GM12872 (cell line): ENCODE measurements around the gene NAV3.

Experiments used
- TF ChIP-seq, protein P1 (sequence below): IDR thresholded peaks from 3 replicates; pipeline ENCODE4 v1.5.1; 2011; ENCODE audit warnings: low read depth, mild to moderate bottlenecking, low read length, moderate library complexity; ENCODE audit not compliant: insufficient read depth

NAV3 gene

DNA sequence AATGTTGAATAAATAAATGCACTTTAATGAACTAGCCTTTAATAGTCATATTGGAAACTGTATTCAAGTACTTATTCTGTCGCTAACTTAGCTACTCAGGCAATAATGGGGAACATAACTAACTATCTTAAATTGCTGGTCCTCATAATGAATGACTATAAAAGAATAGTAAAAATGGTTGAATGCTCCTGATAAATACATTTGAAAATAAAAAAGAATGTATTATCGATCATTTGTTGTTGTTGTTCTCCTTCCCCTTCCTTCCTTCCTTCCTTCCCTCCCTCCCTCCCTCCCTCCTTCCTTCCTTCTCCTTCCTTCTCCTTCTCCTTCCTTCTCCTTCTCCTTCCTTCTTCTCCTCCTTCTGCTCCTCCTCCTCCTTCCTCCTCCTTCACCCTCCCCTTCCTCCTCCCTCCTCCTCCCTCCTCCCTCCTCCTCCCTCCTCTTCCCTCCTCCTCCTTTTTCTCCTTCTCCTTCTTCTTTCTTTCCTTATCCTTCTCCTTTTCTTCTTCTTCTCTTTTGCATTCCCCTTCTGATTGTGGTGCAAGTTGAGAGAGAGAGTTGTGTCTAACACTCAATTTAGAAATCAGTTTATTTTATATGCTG, 133.0 kb downstream of the NAV3 start:
- TF ChIP-seq, protein P1, sequence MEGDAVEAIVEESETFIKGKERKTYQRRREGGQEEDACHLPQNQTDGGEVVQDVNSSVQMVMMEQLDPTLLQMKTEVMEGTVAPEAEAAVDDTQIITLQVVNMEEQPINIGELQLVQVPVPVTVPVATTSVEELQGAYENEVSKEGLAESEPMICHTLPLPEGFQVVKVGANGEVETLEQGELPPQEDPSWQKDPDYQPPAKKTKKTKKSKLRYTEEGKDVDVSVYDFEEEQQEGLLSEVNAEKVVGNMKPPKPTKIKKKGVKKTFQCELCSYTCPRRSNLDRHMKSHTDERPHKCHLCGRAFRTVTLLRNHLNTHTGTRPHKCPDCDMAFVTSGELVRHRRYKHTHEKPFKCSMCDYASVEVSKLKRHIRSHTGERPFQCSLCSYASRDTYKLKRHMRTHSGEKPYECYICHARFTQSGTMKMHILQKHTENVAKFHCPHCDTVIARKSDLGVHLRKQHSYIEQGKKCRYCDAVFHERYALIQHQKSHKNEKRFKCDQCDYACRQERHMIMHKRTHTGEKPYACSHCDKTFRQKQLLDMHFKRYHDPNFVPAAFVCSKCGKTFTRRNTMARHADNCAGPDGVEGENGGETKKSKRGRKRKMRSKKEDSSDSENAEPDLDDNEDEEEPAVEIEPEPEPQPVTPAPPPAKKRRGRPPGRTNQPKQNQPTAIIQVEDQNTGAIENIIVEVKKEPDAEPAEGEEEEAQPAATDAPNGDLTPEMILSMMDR, result no peak

DNA sequence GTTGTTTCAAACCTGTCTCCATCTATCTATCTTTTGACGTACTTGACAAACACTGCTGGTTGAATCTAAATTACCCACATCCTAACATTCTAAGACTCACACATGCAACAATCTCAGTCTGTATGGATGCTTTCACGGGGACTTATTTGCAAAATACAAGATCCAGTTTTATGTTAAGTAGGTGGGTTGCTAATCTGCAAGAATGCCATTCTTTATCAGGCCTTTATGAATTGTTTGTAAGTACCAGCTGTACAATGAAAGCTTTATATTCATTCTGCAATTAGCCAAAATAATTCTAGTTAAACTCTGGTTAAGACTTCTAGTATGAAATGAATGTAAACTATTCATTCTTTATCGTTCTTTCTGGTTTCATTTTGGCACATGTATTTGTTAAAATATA, 135.1 kb downstream of the NAV3 start:
- TF ChIP-seq, protein P1, result no peak

DNA sequence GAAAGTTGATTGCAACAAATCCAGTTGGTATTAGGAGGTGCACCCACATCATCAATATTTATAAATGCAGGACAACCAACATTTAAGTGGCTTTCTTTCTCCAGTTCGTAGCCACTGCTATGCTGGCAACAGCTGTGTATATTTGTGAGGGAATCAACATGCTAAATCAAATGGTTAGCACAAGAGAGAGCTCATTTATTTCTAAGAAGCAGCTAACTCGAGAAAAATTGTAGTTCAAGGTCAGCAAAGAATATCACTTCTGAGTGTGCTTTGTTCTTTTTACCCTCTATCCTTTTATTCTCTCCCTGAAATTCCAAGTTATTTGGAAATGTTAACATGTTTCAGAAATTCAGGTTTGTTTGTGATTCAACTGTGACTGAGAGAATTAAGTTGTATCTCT, 137.3 kb downstream of the NAV3 start:
- TF ChIP-seq, protein P1, result no peak

DNA sequence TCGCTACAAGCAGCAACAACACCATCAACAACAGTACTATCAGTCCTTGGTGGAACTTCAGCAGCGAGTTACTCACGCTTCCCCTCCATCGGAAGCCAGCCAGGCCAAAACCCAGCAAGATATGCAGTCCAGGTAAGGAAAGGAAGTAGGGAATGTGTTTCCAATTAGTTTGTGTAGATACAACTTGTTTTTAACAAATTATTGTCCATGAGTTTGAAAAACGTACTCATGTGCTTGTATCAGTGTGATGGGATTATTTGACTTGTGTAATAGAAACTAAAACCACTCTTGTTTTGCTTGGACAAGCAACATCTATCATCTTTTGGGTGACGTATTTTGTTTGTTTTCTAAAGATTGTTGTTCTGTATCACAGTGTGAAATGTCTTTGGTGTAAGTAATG, 137.9 kb downstream of the NAV3 start:
- TF ChIP-seq, protein P1, result no peak

DNA sequence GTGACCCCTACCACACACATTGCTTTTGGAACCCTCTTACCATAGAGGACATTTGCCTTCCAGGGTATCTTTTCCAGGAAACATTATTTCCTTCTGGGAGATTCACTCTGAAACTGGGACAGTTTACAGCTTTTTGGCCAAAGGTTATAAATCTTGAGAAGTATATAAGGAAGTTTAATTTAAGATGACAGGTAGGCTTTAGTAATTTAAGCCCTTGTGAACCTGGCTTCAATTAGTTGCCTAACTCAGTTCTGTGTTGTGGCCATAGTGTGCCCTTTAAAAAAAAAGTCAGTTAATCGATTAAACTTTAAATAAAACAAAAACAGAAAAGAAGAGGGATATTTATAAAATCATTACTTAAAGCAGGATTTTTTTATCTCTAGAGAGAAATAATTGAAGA, 142.9 kb downstream of the NAV3 start:
- TF ChIP-seq, protein P1, result no peak

DNA sequence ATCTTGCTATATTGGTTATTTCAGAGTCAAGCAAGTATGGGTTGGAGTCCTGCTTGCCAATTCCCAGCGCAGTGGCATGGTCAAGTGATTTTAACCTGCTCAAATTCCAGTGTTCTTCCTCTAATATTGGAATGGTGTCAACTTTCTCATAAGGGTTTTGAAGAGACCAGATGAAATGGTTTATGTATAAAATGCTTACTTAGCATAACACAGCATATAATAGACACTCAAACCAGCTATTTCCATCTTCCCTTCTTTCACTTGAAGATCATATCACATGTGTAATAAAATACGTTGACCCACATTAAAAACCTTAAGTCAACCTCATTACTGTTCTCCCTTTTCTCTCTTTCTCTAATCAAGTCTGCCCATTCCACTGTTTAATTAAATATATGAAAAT, 144.0 kb downstream of the NAV3 start:
- TF ChIP-seq, protein P1, result no peak

DNA sequence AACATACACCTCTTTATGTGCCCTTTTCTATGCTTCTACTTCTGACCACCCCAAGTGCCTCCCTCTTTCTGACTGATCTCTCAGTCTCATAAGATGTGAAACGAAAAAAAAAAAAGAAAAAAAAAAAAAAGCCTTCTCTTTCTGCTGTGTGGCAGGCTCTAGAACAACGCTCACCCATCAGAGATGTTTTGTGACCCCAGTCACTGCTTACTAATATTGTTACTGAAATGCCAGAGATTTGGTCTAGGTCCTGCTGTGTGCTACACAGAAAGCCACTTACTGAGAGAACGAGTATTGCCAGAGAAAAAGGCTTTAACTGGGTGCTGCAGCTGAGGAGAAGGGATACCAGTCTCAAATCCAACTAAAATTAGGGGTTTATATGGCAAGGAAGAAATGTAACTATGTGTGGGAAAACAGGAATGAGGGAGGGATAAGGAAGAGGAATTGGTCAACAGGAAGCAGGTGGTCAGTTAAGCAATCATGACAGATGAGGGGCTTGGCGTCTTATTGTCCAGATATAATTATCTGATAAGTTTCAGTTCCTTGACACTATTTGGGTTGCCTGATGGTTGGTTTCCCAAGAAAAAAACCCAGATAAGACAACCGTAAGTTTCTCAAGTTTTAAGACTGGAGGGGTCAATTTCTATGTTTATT, 149.0 kb downstream of the NAV3 start:
- TF ChIP-seq, protein P1, result no peak

DNA sequence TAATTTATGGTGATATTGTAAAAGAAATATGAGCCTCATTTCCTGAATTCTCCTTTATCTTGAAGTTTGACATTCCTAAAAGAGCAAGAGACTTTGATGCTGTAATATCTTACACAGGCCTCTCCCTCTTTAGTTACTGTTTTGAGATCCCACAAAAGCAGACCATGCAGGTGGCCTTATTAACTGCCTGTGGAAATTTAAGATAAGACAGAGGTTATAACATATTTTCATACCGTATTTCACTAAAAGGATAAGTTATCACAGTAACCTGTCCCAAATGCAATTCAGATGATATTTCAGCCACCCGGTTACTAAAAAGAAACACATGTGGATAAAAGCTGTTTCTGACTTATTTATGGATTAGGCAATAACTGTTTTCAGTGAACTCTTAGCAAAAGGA, 150.1 kb downstream of the NAV3 start:
- TF ChIP-seq, protein P1, result no peak
